ENCODE measurements around the gene PDX1.
A peak's percentile ranks its signal among the peaks of the same experiment; 100 is the strongest.
"Not testable (repeated sequence)": the region's sequence is repeated elsewhere in the genome, so short reads cannot be mapped to it uniquely, and the experiment has no call there.

PDX1 gene

GRCh38 chr13:27959976-27960361 lies 40.2 kb downstream of the PDX1 start:
- DNase-seq: no peak

GRCh38 chr13:27960362-27961226 lies 40.8 kb downstream of the PDX1 start:
- DNase-seq: peak; percentile 72

GRCh38 chr13:27961227-27962085 lies 41.7 kb downstream of the PDX1 start:
- no peak for DNase-seq

DNA sequence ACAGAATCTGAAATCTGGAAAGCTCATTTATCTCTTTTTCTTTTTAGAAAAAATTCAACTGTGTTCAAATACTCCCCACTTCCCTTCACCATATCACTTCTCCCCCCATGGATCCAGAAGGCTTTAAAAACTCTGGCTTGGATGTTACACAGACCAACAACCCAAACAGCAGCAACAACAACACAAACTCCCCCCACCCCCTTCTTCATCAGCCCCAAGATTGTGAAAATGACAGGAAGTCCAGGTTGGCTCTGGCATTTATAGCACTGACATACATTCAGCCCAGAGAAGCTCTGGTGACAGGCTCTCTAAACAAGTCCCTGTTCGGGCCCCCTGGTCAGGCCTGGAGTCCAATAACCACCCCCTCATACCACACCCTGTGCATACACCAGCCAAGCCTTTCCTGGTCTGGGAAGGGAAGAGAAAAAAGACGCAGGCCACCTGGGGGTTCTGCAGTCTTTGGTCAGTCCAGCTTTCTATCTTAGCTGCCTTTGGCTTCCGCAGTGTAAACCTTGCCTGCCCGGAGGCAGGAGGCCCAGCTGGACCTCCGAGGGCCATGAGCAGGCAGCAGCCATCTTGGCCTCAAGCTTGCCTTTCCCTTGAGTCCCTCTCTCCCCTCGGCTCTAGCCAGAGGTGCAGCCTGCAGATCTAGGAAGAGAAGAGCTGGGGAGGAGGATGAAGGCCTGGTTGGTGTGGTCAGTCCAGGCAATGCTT lies 42.5 kb downstream of the PDX1 start:
- no peak for DNase-seq

- DNase-seq: no peak
Observed at GRCh38 chr13:27962982-27963381, 43.2 kb downstream of the PDX1 start.

GRCh38 chr13:27963491-27963890 lies 43.7 kb downstream of the PDX1 start:
- DNase-seq: no peak

- DNase-seq: not testable (repeated sequence)
Observed at GRCh38 chr13:27964206-27964605, 44.4 kb downstream of the PDX1 start.

- DNase-seq: no peak
Observed at GRCh38 chr13:27964741-27965323, 45.0 kb downstream of the PDX1 start.

DNA sequence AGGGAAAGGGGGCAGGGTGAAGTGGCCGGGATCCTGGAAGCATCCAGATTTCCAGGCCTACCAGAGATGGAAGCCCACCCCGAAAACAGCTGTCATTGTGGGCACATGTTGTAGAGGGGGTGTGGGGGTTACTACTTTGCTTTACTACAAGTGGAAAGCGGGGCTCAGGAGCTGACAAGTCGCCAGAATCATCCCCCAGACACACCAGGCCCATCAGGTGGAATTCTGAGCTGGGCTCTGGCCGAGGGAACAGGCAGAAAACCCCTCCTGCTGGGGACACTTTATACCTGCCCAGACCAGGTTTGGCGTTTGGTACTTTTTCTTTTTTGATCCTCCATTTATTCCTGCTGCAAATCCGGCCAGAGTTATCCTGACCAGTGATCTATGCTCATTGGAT lies 45.5 kb downstream of the PDX1 start:
- no peak for DNase-seq

- DNase-seq: no peak
Observed at GRCh38 chr13:27965740-27966640, 46.2 kb downstream of the PDX1 start.

GRCh38 chr13:27966641-27967202 lies 46.9 kb downstream of the PDX1 start:
- no peak for DNase-seq

GRCh38 chr13:27967203-27967735 lies 47.5 kb downstream of the PDX1 start:
- DNase-seq: no peak

DNA sequence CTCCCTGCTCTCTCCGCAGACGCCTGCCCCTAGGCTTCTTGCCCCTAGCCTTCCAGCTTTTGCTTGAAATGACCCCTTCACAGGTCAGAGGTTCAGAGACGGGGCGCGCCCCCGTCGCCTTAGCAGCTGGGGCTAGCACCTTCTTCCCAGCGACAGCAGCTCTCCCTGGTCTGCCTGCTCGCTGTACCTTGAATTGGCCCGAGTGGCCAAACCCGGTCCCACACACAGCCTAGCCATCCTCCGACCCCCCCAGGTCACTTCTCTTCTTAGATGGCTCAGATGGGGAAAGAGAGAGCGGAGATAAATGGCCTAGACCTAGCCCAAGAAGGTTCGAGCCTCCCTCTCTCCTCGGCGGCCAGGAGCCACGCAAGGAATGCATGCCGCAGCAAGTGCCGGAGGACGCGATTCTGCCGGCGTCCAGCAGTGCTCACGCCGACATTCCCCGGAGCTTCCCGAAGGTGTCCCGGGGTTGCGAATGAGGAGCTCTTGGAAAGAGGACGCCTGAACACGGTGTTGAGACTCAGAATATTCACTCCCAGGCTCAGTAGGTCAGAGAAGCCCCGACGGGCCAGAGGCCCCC lies 48.0 kb downstream of the PDX1 start:
- no peak for DNase-seq

DNA sequence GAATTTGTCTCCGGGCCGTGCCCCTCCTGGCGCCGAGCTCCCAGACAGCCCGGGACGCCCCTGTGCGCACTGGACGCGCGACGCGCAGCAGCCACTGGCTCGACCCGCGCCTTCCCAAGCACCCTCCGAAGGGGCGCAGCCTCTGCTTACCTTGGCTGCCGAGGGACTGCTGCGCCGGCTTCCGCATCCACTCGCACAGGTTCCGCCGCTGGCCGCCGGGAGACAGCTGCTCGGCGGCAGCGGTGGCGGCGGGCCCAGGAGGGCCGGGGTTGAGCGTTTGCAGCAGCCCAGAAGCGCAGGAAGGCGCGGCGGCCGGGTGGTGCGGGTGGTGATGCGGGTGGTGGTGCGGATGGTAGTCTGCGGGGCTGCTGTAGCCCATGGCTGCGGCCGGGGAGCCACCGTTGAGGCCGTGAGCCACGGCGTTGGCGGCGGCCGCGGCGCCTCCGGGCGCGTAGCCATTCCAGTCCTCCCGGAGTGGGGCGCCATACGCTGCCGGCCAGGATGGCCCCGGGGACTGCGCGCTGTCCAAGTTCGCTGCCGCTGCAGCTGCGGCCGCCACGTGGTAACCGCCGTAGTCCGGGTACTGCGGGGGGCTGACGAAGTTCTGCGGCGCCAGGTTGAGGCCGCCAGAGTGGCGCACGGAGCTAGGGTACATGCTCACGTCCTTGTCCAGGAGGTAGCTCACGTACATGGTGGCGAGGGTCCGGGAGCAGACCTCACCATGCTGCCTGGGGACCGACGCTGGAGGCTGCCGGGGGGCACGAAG lies 48.7 kb downstream of the PDX1 start:
- DNase-seq: peak; percentile 26

DNA sequence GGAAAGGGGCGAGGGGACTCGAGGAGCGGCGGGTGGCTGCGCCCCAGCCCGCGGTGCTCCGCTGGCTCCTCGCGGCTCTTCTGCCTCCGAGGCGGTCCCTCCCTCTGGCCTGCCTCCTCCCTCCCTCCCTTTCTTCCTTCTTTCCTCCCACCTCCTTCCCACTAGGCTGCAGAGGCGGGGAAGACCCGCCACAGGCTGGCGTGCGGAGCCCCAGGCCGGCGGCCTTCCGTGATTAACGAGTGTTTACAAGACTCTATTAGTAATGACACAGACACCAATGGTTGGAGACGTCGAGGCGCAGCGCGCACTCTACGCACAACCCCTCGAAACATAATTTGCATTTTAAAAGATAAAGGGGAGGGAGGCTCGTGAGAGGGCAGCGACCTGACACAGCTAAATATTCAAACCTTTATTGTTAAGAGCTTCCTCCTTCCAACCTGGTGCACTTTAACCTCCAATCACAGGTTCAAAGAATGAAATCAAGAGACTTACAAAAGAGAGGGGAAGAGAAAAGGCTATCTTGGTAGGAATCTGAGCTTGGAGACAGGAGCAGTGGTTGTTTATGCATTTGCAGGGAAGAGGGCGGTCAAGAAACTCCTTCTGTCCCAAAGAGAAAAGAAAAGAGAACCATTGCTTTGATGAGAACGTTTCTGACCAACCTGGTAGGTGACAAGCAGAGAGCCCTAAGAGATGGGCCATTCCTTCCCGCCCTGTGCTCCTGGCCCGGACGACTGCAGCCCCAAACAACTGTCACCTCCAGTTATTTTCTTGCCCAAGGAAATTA lies 49.5 kb downstream of the PDX1 start, which contains the start of gene CDX2:
CDX2 (minus strand) TSS at position 234 of the 784 bp plus-strand sequence. CDS start 309 bp downstream, outside the sequence.
- DNase-seq: no peak

GRCh38 chr13:27969866-27970229 lies 50.0 kb downstream of the PDX1 start:
- no peak for DNase-seq

DNA sequence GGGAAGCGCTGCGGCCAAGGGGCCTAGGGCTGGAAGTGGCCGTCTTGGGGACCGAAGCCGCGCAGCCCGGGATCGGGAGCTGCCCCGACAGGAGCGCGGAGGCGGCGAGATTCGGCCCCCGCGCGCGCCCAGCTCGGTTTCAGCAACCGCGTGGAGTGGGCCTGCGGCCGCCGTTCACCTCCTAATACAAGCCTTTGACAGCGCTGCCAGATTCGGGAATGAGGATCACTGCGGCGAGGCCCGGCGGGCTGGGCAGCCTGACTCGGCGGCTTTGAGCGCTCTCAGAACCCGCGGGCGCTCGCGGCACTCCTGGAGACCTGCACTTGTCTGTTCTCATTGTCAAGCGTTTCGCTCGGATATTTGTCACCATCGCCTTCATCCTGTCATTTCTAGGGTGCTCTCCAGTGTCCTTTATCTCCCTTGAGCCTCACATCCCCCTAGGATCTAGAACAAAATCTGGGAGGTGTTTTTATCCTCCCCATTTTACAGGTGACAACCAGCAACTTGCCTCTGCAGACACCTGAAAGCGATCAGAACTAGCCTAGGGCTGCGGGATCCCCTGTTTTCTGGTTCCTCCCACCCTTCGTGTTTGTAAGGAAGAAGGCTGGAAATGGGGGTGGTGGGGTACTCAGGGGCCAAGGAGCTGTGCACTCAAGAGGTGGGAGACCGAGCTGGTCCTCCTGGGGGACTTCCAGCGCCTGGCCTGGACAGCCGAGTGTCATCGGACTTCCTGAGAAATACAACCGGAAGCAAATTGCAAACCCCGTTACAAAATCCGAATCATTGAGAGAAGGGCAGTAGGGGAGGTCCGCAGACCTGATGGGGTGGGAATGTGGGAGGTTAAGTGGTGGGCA lies 50.8 kb downstream of the PDX1 start:
- no peak for DNase-seq

DNA sequence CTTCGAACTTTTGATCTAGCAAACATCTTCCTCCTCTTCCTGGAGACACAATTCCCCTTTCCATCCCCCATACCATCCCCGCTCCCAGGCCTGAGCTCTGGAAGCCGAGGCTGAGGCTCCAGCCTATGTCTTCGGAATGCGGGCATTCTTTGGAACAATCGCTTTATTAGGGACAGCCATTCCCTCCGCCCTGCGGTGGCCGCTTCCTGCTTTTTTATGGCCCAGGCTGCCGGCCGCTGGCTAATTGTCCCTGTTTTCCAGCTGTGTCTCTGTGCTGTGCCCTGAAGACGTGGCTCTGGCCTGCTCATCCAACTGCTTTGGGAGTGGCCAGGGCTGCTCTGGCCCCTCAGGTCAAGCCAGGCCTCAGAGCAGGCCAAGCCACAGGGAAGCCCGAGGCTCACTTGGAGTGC lies 51.4 kb downstream of the PDX1 start:
- DNase-seq: no peak

Measured in NCI-H1092 treated with DMSO at 0.1 percent for 48 hours (cell line).